SK-N-MC (cell line): ENCODE measurements around the gene TCN1.

Experiments
- EZH2 ChIP-seq: fragments of 200-600 bp; sonication (generic); IDR thresholded peaks from one replicate; pipeline ENCODE4 v1.6.1; 2017; ENCODE audit warnings: antibody characterized with exemption
- POLR2AphosphoS5 ChIP-seq: IDR thresholded peaks from 2 replicates; pipeline ENCODE4 v1.6.1; 2012; ENCODE audit warnings: mild to moderate bottlenecking, low read depth, low read length, borderline replicate concordance

DNA sequence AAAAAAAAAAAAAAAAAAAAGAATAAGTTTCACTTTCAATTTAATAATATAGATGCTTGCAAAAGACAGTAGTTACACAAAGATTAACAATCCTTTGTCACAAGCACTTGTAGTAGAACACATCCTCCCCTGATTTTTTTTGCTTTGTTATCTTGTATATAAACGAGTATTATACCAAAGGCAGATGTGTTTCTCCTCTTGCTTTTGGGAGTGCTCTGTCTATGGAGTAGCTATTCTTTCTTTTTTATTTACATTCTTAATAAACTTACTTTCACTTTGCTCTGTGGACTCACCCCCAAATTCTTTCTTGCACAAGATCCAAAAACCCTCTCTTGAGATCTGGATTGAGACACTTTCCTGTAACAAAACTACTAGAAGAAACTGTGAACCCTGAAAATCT is 52.3 kb downstream of the TCN1 start:
- TF ChIP-seq POLR2AphosphoS5 (no peak), EZH2 (no peak)
